ENCODE results near the gene ATP8A2. TPM values are rescaled to one million over a fixed set of nuclear protein-coding genes. Genes with fewer than 3 reads are reported as not detected.

ATP8A2 gene
- total RNA-seq, 1 donor from 2014 or later: 0.40 TPM

- no peak for DNase-seq
- peaks cover 6% of the 10 kb centered on the region for H3K9me3 Mint-ChIP-seq
- no peak overlapping the region for H3K27ac Mint-ChIP-seq
- H3K36me3 Mint-ChIP-seq (ENCODE audit: low read depth): peaks cover 2% of the 10 kb centered on the region
- H3K4me1 Mint-ChIP-seq: peaks cover 15% of the 10 kb centered on the region
- peaks cover 5% of the 10 kb centered on the region for H3K27me3 Mint-ChIP-seq
- intact Hi-C loops (cut with micrococcal nuclease): no loop called here
- H3K4me3 Mint-ChIP-seq: no peak overlapping the region
Measured at GRCh38 chr13:25741796-25742195, 370.0 kb downstream of the ATP8A2 start.

- DNase-seq: no peak
- Mint-ChIP-seq H3K36me3 (ENCODE audit: low read depth) (peaks cover 2% of the 10 kb centered on the region), H3K4me3 (no peak overlapping the region), H3K27ac (no peak overlapping the region), H3K9me3 (peaks cover 5% of the 10 kb centered on the region), H3K27me3 (peaks cover 5% of the 10 kb centered on the region), H3K4me1 (peaks cover 14% of the 10 kb centered on the region)
- intact Hi-C loops (cut with micrococcal nuclease): no loop called here
Measured at GRCh38 chr13:25742220-25742619, 370.4 kb downstream of the ATP8A2 start.

- peaks cover 5% of the 10 kb centered on the region for H3K9me3 Mint-ChIP-seq
- DNase-seq: no peak
- intact Hi-C loops (cut with micrococcal nuclease): no loop called here
- H3K4me3 Mint-ChIP-seq: no peak overlapping the region
- peaks cover 5% of the 10 kb centered on the region for H3K27me3 Mint-ChIP-seq
- peaks cover 2% of the 10 kb centered on the region for H3K36me3 Mint-ChIP-seq (ENCODE audit: low read depth)
- H3K27ac Mint-ChIP-seq: no peak overlapping the region
- H3K4me1 Mint-ChIP-seq: peaks cover 6% of the 10 kb centered on the region
Measured at GRCh38 chr13:25743421-25743820, 371.6 kb downstream of the ATP8A2 start.

- H3K4me3 Mint-ChIP-seq: no peak overlapping the region
- intact Hi-C loops (cut with micrococcal nuclease): no loop called here
- no peak overlapping the region for H3K27ac Mint-ChIP-seq
- peaks cover 5% of the 10 kb centered on the region for H3K27me3 Mint-ChIP-seq
- peaks cover 5% of the 10 kb centered on the region for H3K9me3 Mint-ChIP-seq
- DNase-seq: no peak
- peaks cover 2% of the 10 kb centered on the region for H3K36me3 Mint-ChIP-seq (ENCODE audit: low read depth)
- peaks cover under 1% of the 10 kb centered on the region for H3K4me1 Mint-ChIP-seq
Measured at GRCh38 chr13:25744178-25744577, 372.4 kb downstream of the ATP8A2 start.

- peaks cover 3% of the 10 kb centered on the region for H3K27me3 Mint-ChIP-seq
- DNase-seq: no peak
- H3K4me3 Mint-ChIP-seq: no peak overlapping the region
- no peaks in the 10 kb centered on the region for H3K4me1 Mint-ChIP-seq
- no peaks in the 10 kb centered on the region for H3K9me3 Mint-ChIP-seq
- intact Hi-C loops (cut with micrococcal nuclease): no loop called here
- H3K27ac Mint-ChIP-seq: no peak overlapping the region
- H3K36me3 Mint-ChIP-seq (ENCODE audit: low read depth): no peaks in the 10 kb centered on the region
Measured at GRCh38 chr13:25746131-25746530, 374.4 kb downstream of the ATP8A2 start.

- no peaks in the 10 kb centered on the region for H3K9me3 Mint-ChIP-seq
- peak overlapping the region; percentile 7 for H3K4me3 Mint-ChIP-seq
- no peaks in the 10 kb centered on the region for H3K36me3 Mint-ChIP-seq (ENCODE audit: low read depth)
- H3K27ac Mint-ChIP-seq: peak overlapping the region; percentile 17
- DNase-seq: peak; percentile 77
- no peaks in the 10 kb centered on the region for H3K27me3 Mint-ChIP-seq
- H3K4me1 Mint-ChIP-seq: peaks cover 23% of the 10 kb centered on the region
- intact Hi-C loops (cut with micrococcal nuclease): no loop called here
Measured at GRCh38 chr13:25752957-25753551, 381.3 kb downstream of the ATP8A2 start.

- DNase-seq: no peak
- no peaks in the 10 kb centered on the region for H3K36me3 Mint-ChIP-seq (ENCODE audit: low read depth)
- peaks cover 26% of the 10 kb centered on the region for H3K4me1 Mint-ChIP-seq
- intact Hi-C loops (cut with micrococcal nuclease): no loop called here
- H3K27me3 Mint-ChIP-seq: no peaks in the 10 kb centered on the region
- no peaks in the 10 kb centered on the region for H3K9me3 Mint-ChIP-seq
- H3K4me3 Mint-ChIP-seq: no peak overlapping the region
- no peak overlapping the region for H3K27ac Mint-ChIP-seq
Measured at GRCh38 chr13:25753976-25754375, 382.2 kb downstream of the ATP8A2 start.

- H3K27me3 Mint-ChIP-seq: peaks cover 2% of the 10 kb centered on the region
- intact Hi-C loops (cut with micrococcal nuclease): no loop called here
Measured at GRCh38 chr13:25756251-25756650, 384.5 kb downstream of the ATP8A2 start.

GRCh38 chr13:25756912-25757311, 385.1 kb downstream of the ATP8A2 start:
- Mint-ChIP-seq H3K4me1 (peaks cover 32% of the 10 kb centered on the region), H3K27me3 (peaks cover 2% of the 10 kb centered on the region), H3K27ac (no peak overlapping the region), H3K9me3 (no peaks in the 10 kb centered on the region), H3K36me3 (ENCODE audit: low read depth) (no peaks in the 10 kb centered on the region), H3K4me3 (no peak overlapping the region)
- intact Hi-C loops (cut with micrococcal nuclease): no loop called here
- no peak for DNase-seq

More at GRCh38 chr13:25756251-25756650, 384.5 kb downstream of the ATP8A2 start:
- Mint-ChIP-seq H3K4me3 (no peak overlapping the region), H3K27ac (no peak overlapping the region), H3K4me1 (peaks cover 29% of the 10 kb centered on the region), H3K36me3 (ENCODE audit: low read depth) (no peaks in the 10 kb centered on the region), H3K9me3 (no peaks in the 10 kb centered on the region)
- no peak for DNase-seq

- DNase-seq: no peak
- intact Hi-C loops (cut with micrococcal nuclease): loop anchor here (5.0 kb wide), 3 partner anchors 86 to 211 kb away; no protein-coding TSS in a partner anchor
- Mint-ChIP-seq H3K27me3 (peaks cover 2% of the 10 kb centered on the region), H3K4me3 (no peak overlapping the region), H3K27ac (no peak overlapping the region), H3K36me3 (ENCODE audit: low read depth) (peaks cover 6% of the 10 kb centered on the region), H3K4me1 (peaks cover 32% of the 10 kb centered on the region), H3K9me3 (peaks cover 6% of the 10 kb centered on the region)
Measured at GRCh38 chr13:25761041-25761440, 389.3 kb downstream of the ATP8A2 start.

- peaks cover 31% of the 10 kb centered on the region for H3K4me1 Mint-ChIP-seq
- peaks cover 6% of the 10 kb centered on the region for H3K36me3 Mint-ChIP-seq (ENCODE audit: low read depth)
- intact Hi-C loops (cut with micrococcal nuclease): loop anchor here (1.0 to 5.0 kb wide), 5 partner anchors 45 to 210 kb away; no protein-coding TSS in a partner anchor
- peaks cover 2% of the 10 kb centered on the region for H3K27me3 Mint-ChIP-seq
- peaks cover 6% of the 10 kb centered on the region for H3K9me3 Mint-ChIP-seq
- DNase-seq: no peak
- peak overlapping the region; percentile 65 for H3K4me3 Mint-ChIP-seq
- peak overlapping the region; percentile 79 for H3K27ac Mint-ChIP-seq
Measured at GRCh38 chr13:25762281-25762680, 390.5 kb downstream of the ATP8A2 start.

- intact Hi-C loops (cut with micrococcal nuclease): loop anchor here (1.0 to 5.0 kb wide), 5 partner anchors 44 to 209 kb away; no protein-coding TSS in a partner anchor
- peaks cover 6% of the 10 kb centered on the region for H3K36me3 Mint-ChIP-seq (ENCODE audit: low read depth)
- peaks cover 29% of the 10 kb centered on the region for H3K4me1 Mint-ChIP-seq
- peaks cover 2% of the 10 kb centered on the region for H3K27me3 Mint-ChIP-seq
- peak overlapping the region; percentile 79 for H3K27ac Mint-ChIP-seq
- H3K4me3 Mint-ChIP-seq: peak overlapping the region; percentile 57
- peak; percentile 78 for DNase-seq
- H3K9me3 Mint-ChIP-seq: peaks cover 6% of the 10 kb centered on the region
Measured at GRCh38 chr13:25762795-25763377, 391.1 kb downstream of the ATP8A2 start.

GRCh38 chr13:25764378-25764777, 392.6 kb downstream of the ATP8A2 start:
- Mint-ChIP-seq H3K9me3 (peaks cover 6% of the 10 kb centered on the region), H3K36me3 (ENCODE audit: low read depth) (peaks cover 6% of the 10 kb centered on the region), H3K4me1 (peaks cover 23% of the 10 kb centered on the region), H3K4me3 (no peak overlapping the region), H3K27ac (peak overlapping the region; percentile 9), H3K27me3 (no peaks in the 10 kb centered on the region)
- intact Hi-C loops (cut with micrococcal nuclease): loop anchor here (5.0 kb wide), 3 partner anchors 83 to 208 kb away; no protein-coding TSS in a partner anchor
- DNase-seq: no peak

- DNase-seq: no peak
- Mint-ChIP-seq H3K4me1 (peaks cover 24% of the 10 kb centered on the region), H3K9me3 (peaks cover 6% of the 10 kb centered on the region), H3K27me3 (no peaks in the 10 kb centered on the region), H3K36me3 (ENCODE audit: low read depth) (peaks cover 6% of the 10 kb centered on the region), H3K4me3 (no peak overlapping the region), H3K27ac (no peak overlapping the region)
- intact Hi-C loops (cut with micrococcal nuclease): no loop called here
Measured at GRCh38 chr13:25765266-25765665, 393.5 kb downstream of the ATP8A2 start.

All from activated CD4-positive, alpha-beta T cell treated with anti-CD3 and anti-CD28 coated beads, Interleukin-2, amount 10 ng/mL, durations not matched to agents 24 days and 14 days (primary cell).